Ovary (tissue), 3 donors: ENCODE results near the gene BMI1.

Experiments
- CTCF ChIP-seq, 3 donors: fragments of 450-650 bp in 2 of 3; fragments of 200-600 bp in 1 of 3; IDR thresholded peaks; one replicate each; pipeline versions ENCODE4 v1.5.1 to v1.8.0; 2016 to 2022; ENCODE audit warnings: antibody characterized with exemption in 3 of 3, mild to moderate bottlenecking in 1 of 3
- POLR2A ChIP-seq: fragments of 450-650 bp; IDR thresholded peaks from one replicate; pipeline ENCODE4 v1.6.1; 2017; ENCODE audit warnings: antibody characterized with exemption, mild to moderate bottlenecking, moderate library complexity
- donor health status: DM: no; HTN: no; CAD: no.

- TF ChIP-seq CTCF (IDR thresholded peaks at IDR 0.05) (no peak), POLR2A (no peak)
Observed at GRCh38 chr10:22372298-22372697, 51.4 kb downstream of the BMI1 start.
